Body of pancreas (tissue), 4 donors: ENCODE data around the gene HERC2. TPM values are rescaled to one million over a fixed set of nuclear protein-coding genes. Genes with fewer than 3 reads are reported as not detected.
"Not testable (repeated sequence)": the region's sequence is repeated elsewhere in the genome, so short reads cannot be mapped to it uniquely, and the experiment has no call there.

Experiments used
- ATAC-seq: fragments of 150-250 bp; one replicate; pipeline ENCODE4 v1.9.1; 2016
- DNase-seq, 4 donors: peaks; one replicate each; pipeline ENCODE4 v3.0.0-alpha.2; 2019
- H3K27ac ChIP-seq, 4 donors: fragments of 200-600 bp; sonication (generic); 1 replicate in 3 of 4; 2 replicates in 1 of 4; pipeline versions ENCODE4 v1.5.1 to v1.6.1; 2016 to 2019; ENCODE audit warnings: mild to moderate bottlenecking in 1 of 4, mixed read lengths in 1 of 4, moderate library complexity in 1 of 4
- H3K27me3 ChIP-seq, 2 donors: fragments of 200-600 bp; sonication (generic); one replicate each; pipeline ENCODE4 v1.6.0; 2016; ENCODE audit warnings: mild to moderate bottlenecking in 1 of 2
- H3K36me3 ChIP-seq, 2 donors: fragments of 200-600 bp; sonication (generic); replicated peaks in 1 of 2; 2 replicates each; pipeline ENCODE4 v1.5.1; 2016; ENCODE audit warnings: low read depth in 2 of 2; ENCODE audit not compliant: insufficient read depth in 1 of 2
- H3K4me1 ChIP-seq: fragments of 200-600 bp; sonication (generic); one replicate; pipeline ENCODE4 v1.6.0; 2016
- H3K4me3 ChIP-seq, 2 donors: fragments of 200-600 bp; sonication (generic); 1 replicate in 1 of 2; 2 replicates in 1 of 2; pipeline ENCODE4 v1.5.1; 2016 to 2019
- H3K9me3 ChIP-seq, 3 donors: fragments of 200-600 bp; sonication (generic); 1 replicate in 2 of 3; 2 replicates in 1 of 3; pipeline ENCODE4 v1.5.1; 2016
- POLR2A ChIP-seq, 3 donors: fragments of 450-650 bp; IDR thresholded peaks; one replicate each; pipeline ENCODE4 v1.6.1; 2016; ENCODE audit warnings: antibody characterized with exemption in 3 of 3, mild to moderate bottlenecking in 2 of 3
- WGBS, 2 donors: methylation state at CpG; one replicate each; pipeline ENCODE4 v1.1.5; 2017; 5-methylcytosine and 5-hydroxymethylcytosine counted together
- intact Hi-C: fragments of 100-400 bp; cut with DNase I; formaldehyde crosslinking; loops from one replicate; pipeline ENCODE4 v1.15.1; 2023
- total RNA-seq, 2 donors: library from RNA; depleted of rRNA; stranded (reverse); fragments of >200 nt; gene quantifications; one replicate each; pipeline ENCODE4 v1.1.0, GENCODE V29; 2016
- TF ChIP-seq, protein P1 (sequence below), 7 experiments: fragments of 450-650 bp in 4 of 7; fragments of 200-600 bp in 3 of 7; sonication (generic) in 3 of 7; IDR thresholded peaks; one replicate each; pipeline ENCODE4 v1.5.1; 2016 to 2019; ENCODE audit warnings: antibody characterized with exemption in 7 of 7

HERC2 gene
- total RNA-seq, 2 donors from 2014 or later = 36.3 to 76.5 TPM

DNA sequence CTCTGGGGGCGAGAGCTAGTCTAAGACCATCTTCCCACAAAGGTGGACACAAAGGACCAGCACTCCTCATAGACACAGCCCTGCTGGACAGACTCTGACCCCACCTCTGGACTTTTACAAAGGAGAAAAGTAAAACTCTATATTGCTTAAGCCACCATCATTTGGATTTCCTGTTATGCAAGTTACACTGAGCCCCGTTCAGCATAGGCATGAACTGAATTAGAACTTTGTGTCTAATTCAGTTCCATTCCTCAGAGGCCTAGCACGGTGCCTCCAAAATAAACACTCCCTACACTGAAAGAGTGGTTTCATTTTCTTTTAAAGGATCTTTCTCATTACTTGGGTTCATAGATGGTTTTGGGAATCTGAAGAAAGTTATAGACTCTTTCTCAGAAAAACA, 143.7 kb downstream of the HERC2 start:
- Histone ChIP-seq H3K4me1 (peaks cover 13% of the 10 kb centered on the region), H3K27ac (no peak overlapping the region), H3K36me3 (peaks cover 0 to 3% of the 10 kb centered on the region in 2 donors), H3K4me3 (no peak overlapping the region), H3K9me3 (no peaks in the 10 kb centered on the region), H3K27me3 (no peaks in the 10 kb centered on the region)
- 86 to 90% methylated on average over 2 to 3 of the region's 3 CpGs for WGBS, 2 donors
- no peak for TF ChIP-seq POLR2A (IDR thresholded peaks at IDR 0.05)
- TF ChIP-seq, protein P1, sequence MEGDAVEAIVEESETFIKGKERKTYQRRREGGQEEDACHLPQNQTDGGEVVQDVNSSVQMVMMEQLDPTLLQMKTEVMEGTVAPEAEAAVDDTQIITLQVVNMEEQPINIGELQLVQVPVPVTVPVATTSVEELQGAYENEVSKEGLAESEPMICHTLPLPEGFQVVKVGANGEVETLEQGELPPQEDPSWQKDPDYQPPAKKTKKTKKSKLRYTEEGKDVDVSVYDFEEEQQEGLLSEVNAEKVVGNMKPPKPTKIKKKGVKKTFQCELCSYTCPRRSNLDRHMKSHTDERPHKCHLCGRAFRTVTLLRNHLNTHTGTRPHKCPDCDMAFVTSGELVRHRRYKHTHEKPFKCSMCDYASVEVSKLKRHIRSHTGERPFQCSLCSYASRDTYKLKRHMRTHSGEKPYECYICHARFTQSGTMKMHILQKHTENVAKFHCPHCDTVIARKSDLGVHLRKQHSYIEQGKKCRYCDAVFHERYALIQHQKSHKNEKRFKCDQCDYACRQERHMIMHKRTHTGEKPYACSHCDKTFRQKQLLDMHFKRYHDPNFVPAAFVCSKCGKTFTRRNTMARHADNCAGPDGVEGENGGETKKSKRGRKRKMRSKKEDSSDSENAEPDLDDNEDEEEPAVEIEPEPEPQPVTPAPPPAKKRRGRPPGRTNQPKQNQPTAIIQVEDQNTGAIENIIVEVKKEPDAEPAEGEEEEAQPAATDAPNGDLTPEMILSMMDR (IDR thresholded peaks at IDR 0.05) = no peak
- no peak for ATAC-seq
- no peak for DNase-seq
- intact Hi-C loops = no loop called here

DNA sequence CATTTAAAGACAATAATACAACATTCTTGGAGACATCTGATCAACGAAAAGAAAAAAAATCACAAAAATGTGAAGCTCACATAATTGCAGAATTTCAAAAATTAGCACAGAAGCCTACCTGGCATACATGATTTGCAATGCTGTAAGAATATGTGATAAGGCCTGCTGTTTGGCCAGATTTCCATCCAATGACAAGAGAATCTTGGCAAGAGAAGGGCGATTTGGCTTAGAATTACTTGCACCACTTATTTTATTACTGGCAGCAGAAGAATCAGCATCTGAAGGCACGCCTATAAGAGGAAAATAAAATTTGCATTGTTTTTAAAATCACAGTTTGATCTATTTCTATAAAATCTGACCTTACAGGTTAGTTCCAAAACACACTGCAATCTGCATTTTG, 152.6 kb downstream of the HERC2 start:
- H3K36me3 ChIP-seq = peaks cover 0 to 8% of the 10 kb centered on the region in 2 donors

DNA sequence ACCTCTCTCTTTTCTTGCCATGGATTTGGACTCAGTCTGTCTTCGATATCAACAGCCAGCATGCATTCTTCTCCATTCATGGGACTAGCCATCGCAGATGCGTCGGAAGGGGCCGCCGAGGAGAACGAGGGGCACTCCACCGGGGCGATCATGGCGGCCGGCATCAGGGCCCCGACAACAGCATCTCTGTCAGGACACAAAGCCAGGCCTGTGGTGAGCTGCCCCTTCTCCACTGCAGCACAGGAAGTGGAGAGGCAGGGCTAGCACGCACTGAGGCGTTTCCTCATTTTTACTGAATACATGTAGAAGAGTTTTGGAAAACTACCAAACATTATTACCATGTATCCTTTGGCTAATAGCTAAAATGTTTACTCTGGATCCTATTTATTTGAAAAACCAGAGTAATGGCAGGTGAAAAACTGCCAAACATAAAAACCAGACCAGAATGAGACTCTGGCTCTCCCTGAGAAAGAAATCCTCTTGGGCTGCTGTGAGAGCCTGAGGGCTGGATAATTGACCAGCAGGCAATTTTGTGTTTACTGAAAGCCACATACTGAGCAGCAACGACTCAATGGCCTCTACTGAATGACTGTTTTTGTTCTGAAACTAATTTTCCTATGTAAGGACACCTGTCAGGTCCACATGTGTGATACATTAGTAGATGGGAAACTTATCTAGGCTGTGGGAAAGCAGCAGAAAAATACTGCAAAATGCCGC, 153.4 kb downstream of the HERC2 start:
- H3K4me3 ChIP-seq, H3K27ac ChIP-seq, H3K4me1 ChIP-seq, H3K36me3 ChIP-seq, DNase-seq, H3K9me3 ChIP-seq, H3K27me3 ChIP-seq, ATAC-seq, intact Hi-C loops: not testable (repeated sequence)
- WGBS, 2 donors = 84 to 89% methylated on average over 16 of the region's 16 CpGs

More for the DNA sequence above, 152.6 kb downstream of the HERC2 start:
- Histone ChIP-seq H3K27ac (no peak overlapping the region), H3K4me1 (no peaks in the 10 kb centered on the region), H3K27me3 (no peaks in the 10 kb centered on the region), H3K9me3 (no peaks in the 10 kb centered on the region), H3K4me3 (no peak overlapping the region)
- ATAC-seq = no peak
- intact Hi-C loops = no loop called here
- TF ChIP-seq, protein P1 (IDR thresholded peaks at IDR 0.05) = no peak
- no peak for TF ChIP-seq POLR2A (IDR thresholded peaks at IDR 0.05)
- DNase-seq = no peak
- WGBS, 2 donors = 65 to 71% methylated on average over 3 of the region's 3 CpGs

DNA sequence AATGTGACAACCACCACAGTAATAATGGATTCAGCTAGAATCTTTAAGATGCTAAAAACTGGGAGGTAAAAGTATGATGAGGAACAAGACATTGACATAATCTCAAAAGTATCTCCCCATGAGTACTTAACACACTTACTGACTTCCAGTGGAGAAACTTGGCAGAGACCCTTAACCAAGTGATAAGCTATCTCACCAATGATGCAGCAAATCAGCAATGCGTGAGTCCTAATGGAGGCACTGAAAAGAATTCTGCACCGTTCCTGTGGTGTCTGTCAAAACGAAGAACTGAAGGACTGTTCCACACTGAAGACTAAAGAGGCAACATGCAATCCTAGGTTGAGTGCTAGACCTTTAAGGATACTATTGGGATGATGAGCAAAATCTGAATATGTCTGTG, 154.9 kb downstream of the HERC2 start:
- H3K27ac ChIP-seq = no peak overlapping the region
- H3K27me3 ChIP-seq = no peaks in the 10 kb centered on the region
- H3K4me3 ChIP-seq = no peak overlapping the region
- peaks cover 0 to 10% of the 10 kb centered on the region in 2 donors for H3K36me3 ChIP-seq
- H3K4me1 ChIP-seq = no peaks in the 10 kb centered on the region
- 69 to 86% methylated on average over 3 of the region's 3 CpGs for WGBS, 2 donors
- ATAC-seq (no peak), DNase-seq (no peak)
- H3K9me3 ChIP-seq = no peaks in the 10 kb centered on the region
- no peak for TF ChIP-seq POLR2A (IDR thresholded peaks at IDR 0.05)
- TF ChIP-seq, protein P1 (IDR thresholded peaks at IDR 0.05) = no peak
- intact Hi-C loops = no loop called here

DNA sequence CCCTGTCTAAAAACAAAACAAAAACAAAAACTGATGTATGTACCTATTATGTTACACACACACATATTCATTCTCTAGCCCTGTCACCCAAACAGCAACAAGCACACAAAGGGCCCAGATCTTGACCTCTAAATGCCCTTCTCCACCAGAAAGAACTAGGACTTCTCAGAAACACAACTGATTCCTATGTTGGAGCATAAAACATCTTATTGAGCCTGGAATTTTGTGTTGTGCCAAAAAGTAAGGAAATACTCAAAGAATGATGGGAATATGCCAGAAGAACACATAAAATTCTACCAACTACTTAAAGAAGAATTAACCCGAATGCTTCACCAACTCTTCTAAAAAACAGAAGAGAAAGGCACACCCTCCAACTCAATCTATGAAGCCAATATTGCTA, 156.2 kb downstream of the HERC2 start:
- TF ChIP-seq, protein P1 (IDR thresholded peaks at IDR 0.05) = no peak
- no peak for TF ChIP-seq POLR2A (IDR thresholded peaks at IDR 0.05)
- ATAC-seq (no peak), DNase-seq (no peak)
- H3K27ac ChIP-seq = no peak overlapping the region
- whole genome bisulfite sequencing, 2 donors = 96 to 97% methylated on average over 1 of the region's 1 CpG
- H3K27me3 ChIP-seq = no peaks in the 10 kb centered on the region
- H3K9me3 ChIP-seq = no peaks in the 10 kb centered on the region
- H3K4me3 ChIP-seq = no peak overlapping the region
- H3K4me1 ChIP-seq = no peaks in the 10 kb centered on the region
- intact Hi-C loops = no loop called here
- peaks cover 0 to 14% of the 10 kb centered on the region in 2 donors for H3K36me3 ChIP-seq
